T-helper 2 cell treated with Interferon-gamma antibody and Interleukin-4, amounts not matched to agents 5 μg/mL and 100 μg/mL, for 36 hours (primary cell): Measurements from ENCODE around the gene CPD.
"Not testable (repeated sequence)": the region's sequence is repeated elsewhere in the genome, so short reads cannot be mapped to it uniquely, and the experiment has no call there.

Experiments used
- DNase-seq: peaks from one replicate; pipeline ENCODE4 v3.0.0; 2021; ENCODE audit warnings: low spot score
- H3K27ac Mint-ChIP-seq: one replicate; pipeline ENCODE4 v1.8.0; 2021; ENCODE audit warnings: mild to moderate bottlenecking, mixed read lengths
- H3K27me3 Mint-ChIP-seq: one replicate; pipeline ENCODE4 v1.8.0; 2021; ENCODE audit warnings: low read depth, mixed read lengths
- H3K36me3 Mint-ChIP-seq: one replicate; pipeline ENCODE4 v1.8.0; 2021; ENCODE audit warnings: low read depth, mixed read lengths
- H3K4me1 Mint-ChIP-seq: one replicate; pipeline ENCODE4 v1.8.0; 2021; ENCODE audit warnings: low read depth, mixed read lengths
- H3K4me3 Mint-ChIP-seq: one replicate; pipeline ENCODE4 v1.8.0; 2022; ENCODE audit warnings: mild to moderate bottlenecking, moderate library complexity, mixed read lengths
- H3K9me3 Mint-ChIP-seq: one replicate; pipeline ENCODE4 v1.8.0; 2021; ENCODE audit warnings: mixed read lengths

CPD gene

DNA sequence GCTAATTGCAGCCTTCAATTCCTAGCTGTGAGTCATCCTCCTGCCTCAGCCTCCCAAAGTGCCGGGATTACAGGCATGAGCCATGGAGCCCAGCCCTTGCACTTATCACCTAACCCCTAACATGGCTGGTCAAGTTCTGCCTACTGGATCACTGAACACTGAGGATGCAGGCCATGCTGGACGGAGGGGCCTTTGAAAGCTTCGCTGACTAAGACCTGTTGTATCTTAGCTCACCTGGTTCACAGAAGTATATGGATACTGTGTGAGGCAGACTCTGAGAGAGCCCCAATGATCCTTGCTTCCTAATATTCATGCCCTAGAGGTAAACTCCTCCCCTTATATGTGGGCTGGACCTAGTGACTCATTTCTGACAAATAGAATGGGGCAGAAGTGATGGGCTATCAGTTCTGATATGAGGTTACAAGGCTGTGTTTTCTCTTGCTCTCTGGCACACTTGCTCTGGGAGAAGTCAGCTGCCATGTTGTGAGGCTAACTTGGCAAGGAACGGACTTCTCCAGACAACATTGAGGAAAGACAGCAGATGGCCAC is 33.1 kb upstream of the CPD start:
- peak; percentile 17 for DNase-seq
- no peaks in the 10 kb centered on the region for H3K9me3 Mint-ChIP-seq

DNA sequence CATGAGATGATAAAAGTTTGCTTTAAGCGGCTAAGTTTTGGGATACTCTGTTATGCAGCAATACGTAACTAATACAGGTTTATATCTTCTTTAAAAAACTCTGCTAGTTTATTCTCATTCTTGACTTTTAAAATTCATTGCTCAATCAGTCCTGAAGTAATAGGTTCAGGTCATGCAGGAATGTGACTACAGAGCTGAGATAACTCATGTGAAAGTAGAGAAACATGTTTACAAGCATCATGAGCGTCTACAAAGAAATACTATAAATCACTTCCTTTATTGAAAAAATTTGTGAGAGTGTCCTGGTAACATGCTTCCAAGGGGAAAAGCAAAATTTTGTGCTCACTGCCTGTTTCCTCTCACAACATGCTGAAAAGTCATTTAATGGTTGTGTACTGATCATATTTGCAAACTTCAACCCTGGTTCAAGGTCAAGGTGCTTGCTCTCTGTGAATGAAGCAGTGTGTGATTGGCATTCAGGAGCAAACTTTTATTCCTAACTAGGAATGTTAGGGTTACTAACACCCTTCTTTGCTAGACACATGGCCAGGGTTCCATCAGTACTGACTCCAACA is 32.4 kb upstream of the CPD start:
- peaks cover 2% of the 10 kb centered on the region for H3K4me1 Mint-ChIP-seq
- no peaks in the 10 kb centered on the region for H3K9me3 Mint-ChIP-seq
- no peak overlapping the region for H3K4me3 Mint-ChIP-seq
- no peaks in the 10 kb centered on the region for H3K27me3 Mint-ChIP-seq
- no peak overlapping the region for H3K27ac Mint-ChIP-seq
- DNase-seq: no peak
- no peaks in the 10 kb centered on the region for H3K36me3 Mint-ChIP-seq

More for the DNA sequence above, 33.1 kb upstream of the CPD start:
- H3K36me3 Mint-ChIP-seq: no peaks in the 10 kb centered on the region
- H3K4me3 Mint-ChIP-seq: no peak overlapping the region
- no peaks in the 10 kb centered on the region for H3K27me3 Mint-ChIP-seq
- peaks cover 2% of the 10 kb centered on the region for H3K4me1 Mint-ChIP-seq
- H3K27ac Mint-ChIP-seq: no peak overlapping the region

DNA sequence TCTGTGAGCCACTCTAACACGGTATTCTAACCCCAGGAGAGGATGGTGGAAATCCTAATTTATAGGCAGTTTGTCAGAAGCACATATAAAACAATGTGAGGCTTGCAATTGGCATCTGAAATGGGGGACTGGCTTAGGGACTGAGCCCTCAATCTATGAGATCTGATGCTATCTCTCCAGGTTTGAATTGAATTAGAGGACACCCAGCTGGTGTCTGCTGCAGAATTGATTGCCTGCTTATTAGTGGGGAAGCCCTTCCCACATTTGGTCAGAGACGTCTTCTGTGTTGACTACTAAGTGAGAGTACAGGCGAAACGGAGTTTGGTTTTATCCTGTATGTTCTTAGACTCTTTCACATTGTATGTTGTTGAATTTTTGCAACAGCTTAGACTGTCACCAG is 31.2 kb upstream of the CPD start:
- Mint-ChIP-seq H3K4me1 (peaks cover 2% of the 10 kb centered on the region), H3K27me3 (no peaks in the 10 kb centered on the region), H3K27ac (no peak overlapping the region), H3K9me3 (no peaks in the 10 kb centered on the region), H3K36me3 (no peaks in the 10 kb centered on the region), H3K4me3 (no peak overlapping the region)
- DNase-seq: no peak

DNA sequence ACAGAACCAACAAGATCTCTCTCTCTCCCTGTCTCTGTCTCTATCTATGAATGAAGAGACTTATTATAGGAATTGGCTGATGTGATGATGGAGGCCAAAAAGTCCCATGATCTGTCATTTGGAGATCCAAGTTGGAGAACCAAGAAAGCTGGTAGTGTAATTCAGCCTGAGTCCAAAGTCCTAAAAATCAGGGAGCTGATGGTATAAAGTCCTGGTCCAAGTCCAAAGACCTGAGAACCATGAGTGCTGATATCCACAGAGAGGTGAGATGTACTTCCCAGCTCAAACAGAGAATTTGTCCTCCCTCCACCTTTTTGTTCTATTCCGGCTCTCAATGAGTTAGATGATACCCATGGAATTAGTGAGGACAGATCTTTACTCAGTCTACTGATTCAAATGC is 29.5 kb upstream of the CPD start:
- Mint-ChIP-seq H3K4me1 (peaks cover 2% of the 10 kb centered on the region), H3K9me3 (no peaks in the 10 kb centered on the region), H3K27ac (no peak overlapping the region), H3K36me3 (no peaks in the 10 kb centered on the region), H3K27me3 (no peaks in the 10 kb centered on the region), H3K4me3 (no peak overlapping the region)
- no peak for DNase-seq

DNA sequence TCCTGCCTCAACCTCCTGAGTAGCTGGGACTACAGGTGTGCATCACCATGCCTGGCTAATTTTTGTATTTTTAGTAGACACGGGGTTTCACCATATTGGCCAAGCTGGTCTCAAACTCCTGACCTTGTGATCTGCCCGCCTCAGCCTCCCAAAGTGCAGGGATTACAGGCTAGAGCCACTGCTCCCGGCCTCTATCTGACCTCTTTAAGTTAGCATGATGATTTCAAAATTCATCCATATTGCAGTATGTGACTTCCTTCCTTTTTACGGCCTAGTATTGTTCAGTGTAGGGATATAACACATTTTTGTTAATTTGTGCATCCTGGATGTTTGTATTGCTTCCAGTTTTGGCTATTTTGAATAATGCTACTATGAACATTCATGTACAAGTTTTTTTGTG is 27.5 kb upstream of the CPD start:
- not testable (repeated sequence) for H3K27me3 Mint-ChIP-seq, DNase-seq, H3K4me1 Mint-ChIP-seq, H3K36me3 Mint-ChIP-seq, H3K4me3 Mint-ChIP-seq, H3K9me3 Mint-ChIP-seq, H3K27ac Mint-ChIP-seq

DNA sequence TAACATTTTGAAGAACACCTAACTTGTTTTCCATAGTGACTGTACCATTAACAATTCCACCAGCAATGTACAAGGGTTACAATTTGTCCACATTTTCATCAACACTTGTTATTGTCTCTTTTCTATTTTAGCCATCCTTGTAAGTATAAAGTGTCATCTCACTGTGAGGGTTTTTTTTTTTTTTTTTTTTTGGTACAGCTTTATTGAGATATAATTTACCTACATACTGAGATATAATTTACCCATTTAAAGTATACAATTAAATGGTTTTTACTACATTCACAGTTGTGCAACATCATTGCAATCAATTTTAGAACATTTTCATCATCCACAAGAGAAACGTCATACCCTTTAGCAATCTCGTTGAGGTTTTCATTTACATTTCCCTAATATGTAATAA is 27.0 kb upstream of the CPD start:
- Mint-ChIP-seq H3K4me1 (peaks cover 5% of the 10 kb centered on the region), H3K27me3 (no peaks in the 10 kb centered on the region), H3K27ac (no peak overlapping the region), H3K9me3 (no peaks in the 10 kb centered on the region), H3K36me3 (no peaks in the 10 kb centered on the region), H3K4me3 (no peak overlapping the region)
- DNase-seq: no peak

DNA sequence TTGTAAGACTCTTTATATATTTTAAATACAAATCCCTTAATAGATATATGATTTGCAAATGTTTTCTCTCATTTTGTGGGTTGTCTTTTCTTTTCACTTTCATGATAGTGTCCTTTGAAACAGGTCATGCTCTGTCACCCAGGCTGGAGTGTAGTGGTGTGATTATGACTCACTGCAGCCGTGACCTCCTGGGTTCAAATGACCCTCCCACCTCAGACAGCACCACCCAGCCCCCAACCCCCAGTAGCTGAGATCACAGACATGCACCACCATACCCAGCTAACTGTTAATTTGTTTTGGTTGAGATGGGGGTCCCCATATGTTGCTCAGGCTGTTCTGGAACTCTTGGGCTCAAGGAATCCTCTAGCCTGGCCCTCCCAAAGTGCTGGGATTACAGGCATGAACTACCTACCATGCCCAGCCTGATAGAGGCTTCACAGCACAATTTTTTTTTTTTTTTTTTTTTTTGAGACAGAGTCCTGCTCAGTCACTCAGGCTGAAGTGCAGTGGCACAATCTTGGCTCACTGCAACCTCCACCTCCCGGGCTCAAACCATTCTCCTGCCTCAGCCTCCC is 26.4 kb upstream of the CPD start:
- no peaks in the 10 kb centered on the region for H3K27me3 Mint-ChIP-seq
- no peak for DNase-seq

DNA sequence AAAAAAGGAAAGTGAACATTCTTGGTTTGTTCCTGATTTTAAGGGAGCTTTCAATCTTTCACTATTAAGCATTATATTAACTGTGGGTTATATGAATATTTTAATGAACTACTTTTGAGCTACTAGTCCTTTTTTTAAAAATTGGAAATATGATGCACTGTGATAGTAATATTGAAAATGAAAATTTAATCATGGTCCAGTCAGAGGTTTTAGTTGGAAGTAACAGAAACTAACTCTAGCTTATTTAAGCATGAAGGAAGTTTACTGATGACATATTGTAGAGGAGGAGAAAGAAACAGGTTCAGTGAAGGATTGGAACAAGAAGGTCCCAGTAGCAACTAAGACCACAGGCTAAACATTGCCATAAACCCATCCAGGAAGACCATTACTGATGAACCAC is 24.0 kb upstream of the CPD start:
- DNase-seq: no peak
- no peak overlapping the region for H3K4me3 Mint-ChIP-seq
- H3K27ac Mint-ChIP-seq: no peak overlapping the region
- no peaks in the 10 kb centered on the region for H3K27me3 Mint-ChIP-seq
- peaks cover 5% of the 10 kb centered on the region for H3K4me1 Mint-ChIP-seq
- no peaks in the 10 kb centered on the region for H3K36me3 Mint-ChIP-seq
- no peaks in the 10 kb centered on the region for H3K9me3 Mint-ChIP-seq

More for the DNA sequence above, 26.4 kb upstream of the CPD start:
- Mint-ChIP-seq H3K27ac (no peak overlapping the region), H3K9me3 (no peaks in the 10 kb centered on the region), H3K4me1 (peaks cover 5% of the 10 kb centered on the region), H3K36me3 (no peaks in the 10 kb centered on the region), H3K4me3 (no peak overlapping the region)

DNA sequence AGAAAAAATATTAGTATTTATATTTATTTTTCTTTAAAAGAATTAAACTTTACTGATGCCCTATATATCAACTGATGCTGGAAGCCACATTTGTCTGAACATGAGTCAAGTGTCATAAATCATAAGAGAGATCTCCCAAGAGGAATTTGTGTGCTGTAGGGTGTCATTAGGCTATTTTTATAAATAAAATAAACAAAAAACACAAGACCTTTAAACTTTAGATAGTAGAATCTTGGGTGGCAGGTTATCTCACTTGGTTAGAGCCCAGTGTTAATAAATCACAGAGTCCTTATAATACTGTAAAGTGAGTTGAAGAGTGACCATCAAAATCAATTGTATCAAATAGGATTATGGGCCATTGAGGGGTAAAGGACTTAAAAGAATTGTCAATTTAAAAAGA is 21.3 kb upstream of the CPD start:
- Mint-ChIP-seq H3K4me3 (no peak overlapping the region), H3K36me3 (peaks cover 6% of the 10 kb centered on the region), H3K4me1 (peaks cover 6% of the 10 kb centered on the region), H3K27me3 (no peaks in the 10 kb centered on the region), H3K27ac (no peak overlapping the region), H3K9me3 (peaks cover 14% of the 10 kb centered on the region)
- DNase-seq: no peak

DNA sequence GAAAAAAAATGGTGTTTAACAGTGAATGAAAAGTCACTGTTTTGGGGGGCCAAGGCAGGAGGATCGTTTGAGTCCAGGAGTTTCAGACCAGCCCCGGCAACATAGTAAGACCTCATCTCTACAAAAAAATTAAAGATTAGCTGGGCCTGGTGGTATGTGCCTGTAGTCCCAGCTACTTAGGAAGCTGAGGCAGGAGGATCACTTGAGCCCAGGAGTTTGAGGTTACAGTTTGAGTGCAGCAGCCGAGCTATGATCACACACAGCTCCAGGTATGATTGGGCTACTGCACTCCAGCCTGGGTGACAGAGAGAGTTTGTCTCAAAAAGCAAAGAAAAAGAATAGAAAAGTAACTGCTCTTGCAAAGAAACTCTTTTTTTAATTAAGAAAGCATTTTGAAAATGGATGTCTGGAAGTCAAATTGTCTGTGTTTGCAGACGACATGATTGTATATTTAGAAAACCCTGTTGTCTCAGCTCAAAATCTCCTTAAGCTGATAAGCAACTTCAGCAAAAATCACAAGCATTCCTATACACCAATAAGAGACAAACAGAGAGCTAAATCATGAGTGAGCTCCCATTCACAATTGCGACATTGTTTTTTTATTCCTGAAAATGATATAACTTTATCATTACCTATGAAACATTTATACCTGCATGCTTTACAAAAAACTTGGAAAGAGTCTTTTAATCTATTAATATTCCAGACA is 20.5 kb upstream of the CPD start:
- no peak for DNase-seq
- H3K4me1 Mint-ChIP-seq: peaks cover 9% of the 10 kb centered on the region
- no peaks in the 10 kb centered on the region for H3K27me3 Mint-ChIP-seq
- no peak overlapping the region for H3K4me3 Mint-ChIP-seq
- peaks cover 14% of the 10 kb centered on the region for H3K9me3 Mint-ChIP-seq
- no peak overlapping the region for H3K27ac Mint-ChIP-seq
- peaks cover 6% of the 10 kb centered on the region for H3K36me3 Mint-ChIP-seq

DNA sequence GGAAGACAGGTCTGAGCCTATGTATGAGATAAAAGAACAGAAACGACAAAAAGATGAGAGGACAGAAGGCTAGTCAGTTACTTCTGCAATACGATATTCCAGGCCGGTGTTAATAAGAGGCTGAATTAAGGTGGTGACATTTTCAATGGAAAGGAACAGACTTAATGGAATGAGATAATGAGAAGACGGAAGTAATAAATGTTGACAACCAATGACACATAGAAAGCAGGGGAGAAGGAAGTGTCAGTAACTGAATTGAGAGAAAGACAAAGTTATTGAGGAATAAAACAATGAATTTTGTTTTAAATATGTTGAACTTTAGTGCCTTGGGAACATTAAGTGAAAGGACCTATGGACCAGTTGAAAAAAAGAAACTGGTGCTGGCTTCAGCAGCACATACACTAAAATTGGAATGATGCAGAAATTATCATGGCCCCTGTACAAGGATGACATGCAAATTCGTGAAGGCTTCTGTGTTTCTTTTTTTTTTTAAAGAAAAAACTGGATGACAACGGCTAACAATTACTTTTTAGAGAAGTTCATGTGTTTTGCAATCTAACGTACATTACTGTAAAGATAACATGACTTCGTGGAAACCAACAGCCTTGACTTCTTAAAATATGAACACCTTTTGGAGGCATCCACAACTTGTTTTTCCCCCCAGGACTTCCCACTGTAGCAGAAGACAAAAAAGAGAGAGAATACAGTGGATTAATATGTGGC is 18.5 kb upstream of the CPD start:
- Mint-ChIP-seq H3K4me3 (no peak overlapping the region), H3K27ac (no peak overlapping the region), H3K9me3 (peaks cover 14% of the 10 kb centered on the region), H3K36me3 (peaks cover 6% of the 10 kb centered on the region), H3K27me3 (no peaks in the 10 kb centered on the region), H3K4me1 (peaks cover 12% of the 10 kb centered on the region)
- DNase-seq: no peak

DNA sequence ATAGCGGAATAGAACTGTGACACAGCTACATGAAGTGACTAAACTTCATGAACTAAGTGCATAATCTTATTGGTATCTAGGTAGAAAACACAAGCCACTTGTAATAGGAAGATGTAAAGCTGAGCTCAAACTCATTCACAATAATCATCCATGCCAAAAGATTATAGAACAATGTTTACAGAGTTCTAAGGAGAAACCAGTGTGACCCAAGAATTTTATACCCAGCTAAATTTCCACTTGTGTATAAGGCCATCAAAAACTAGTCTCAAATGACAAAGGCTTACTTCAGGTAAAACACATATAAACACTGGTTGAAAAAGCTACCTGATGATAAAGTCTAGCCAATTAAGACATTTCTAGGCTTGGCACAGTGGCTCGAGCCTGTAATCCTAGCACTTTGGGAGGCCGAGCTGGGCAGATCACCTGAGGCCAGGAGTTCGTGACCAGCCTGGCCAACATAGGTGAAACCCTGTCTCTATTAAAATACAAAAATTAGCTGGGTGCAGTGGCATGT is 16.9 kb upstream of the CPD start:
- Mint-ChIP-seq H3K9me3 (peaks cover 14% of the 10 kb centered on the region), H3K27ac (no peak overlapping the region), H3K27me3 (no peaks in the 10 kb centered on the region), H3K4me1 (peaks cover 14% of the 10 kb centered on the region), H3K4me3 (no peak overlapping the region), H3K36me3 (peaks cover 6% of the 10 kb centered on the region)
- no peak for DNase-seq

DNA sequence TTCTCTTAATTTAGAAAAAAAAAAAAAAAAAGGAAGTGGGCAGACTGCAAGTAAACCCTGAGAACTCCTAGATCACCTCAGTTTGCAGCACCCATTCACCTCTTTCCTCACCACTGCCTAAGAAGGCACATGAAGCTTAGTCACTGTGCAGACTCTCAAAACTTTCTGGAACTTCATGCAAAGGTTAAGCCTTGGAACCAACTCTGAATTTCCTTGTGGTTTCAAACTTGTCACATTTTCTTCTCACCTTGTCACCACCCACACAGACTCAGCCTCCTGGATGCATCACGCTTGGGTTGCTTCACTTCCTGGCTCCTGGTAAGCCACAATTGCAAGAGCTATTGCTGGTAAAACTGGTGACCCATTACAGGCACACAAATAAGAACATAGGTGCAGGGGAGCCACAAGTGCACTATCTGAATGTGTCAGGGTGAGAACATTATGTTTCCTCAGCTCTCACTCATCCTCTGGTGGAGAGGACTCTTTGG is 15.0 kb upstream of the CPD start:
- Mint-ChIP-seq H3K4me3 (peak overlapping the region; percentile 52), H3K9me3 (peaks cover 14% of the 10 kb centered on the region), H3K36me3 (peaks cover 6% of the 10 kb centered on the region), H3K27ac (peak overlapping the region; percentile 86), H3K27me3 (no peaks in the 10 kb centered on the region), H3K4me1 (peaks cover 14% of the 10 kb centered on the region)
- peak; percentile 91 for DNase-seq

DNA sequence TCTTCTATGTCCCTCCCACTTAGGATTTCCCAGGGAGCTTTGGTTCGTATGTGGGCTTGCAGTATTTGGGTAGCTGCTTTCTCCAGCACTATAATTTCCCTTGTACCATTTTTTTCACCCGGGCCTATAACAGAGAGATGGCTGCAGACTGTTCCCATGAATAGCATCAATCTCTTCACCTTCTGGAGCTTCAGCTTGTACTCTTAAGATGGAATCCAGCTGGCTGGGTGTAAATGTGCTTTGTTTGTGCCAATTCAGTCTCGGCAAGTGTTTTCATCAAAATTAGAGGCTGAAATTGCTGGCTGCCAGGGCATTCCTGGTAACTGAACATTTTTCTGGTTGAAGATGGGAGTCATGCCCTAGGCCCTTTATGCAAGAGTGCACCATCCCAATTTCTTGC is 12.2 kb upstream of the CPD start:
- H3K27ac Mint-ChIP-seq: no peak overlapping the region
- H3K36me3 Mint-ChIP-seq: no peaks in the 10 kb centered on the region
- no peaks in the 10 kb centered on the region for H3K27me3 Mint-ChIP-seq
- H3K4me3 Mint-ChIP-seq: no peak overlapping the region
- peaks cover 14% of the 10 kb centered on the region for H3K4me1 Mint-ChIP-seq
- H3K9me3 Mint-ChIP-seq: no peaks in the 10 kb centered on the region
- no peak for DNase-seq
